Neuron (in vitro differentiated cells): Measurements from ENCODE around the gene ATG10.
A peak's percentile ranks its signal among the peaks of the same experiment; 100 is the strongest.
"Not testable (repeated sequence)": the region's sequence is repeated elsewhere in the genome, so short reads cannot be mapped to it uniquely, and the experiment has no call there.

ENCODE experiments used
- H2AFZ ChIP-seq: one replicate; pipeline ENCODE4 v1.6.1; 2013; ENCODE audit warnings: low read depth, mild to moderate bottlenecking, inconsistent platforms, low read length, moderate library complexity
- H3K27me3 ChIP-seq: one replicate; pipeline ENCODE4 v1.6.1; 2013; ENCODE audit warnings: low read length; ENCODE audit not compliant: insufficient read depth
- H3K36me3 ChIP-seq: one replicate; pipeline ENCODE4 v1.6.1; 2013; ENCODE audit warnings: low read length; ENCODE audit not compliant: insufficient read depth
- H3K4me1 ChIP-seq: one replicate; pipeline ENCODE4 v1.6.1; 2013; ENCODE audit warnings: low read length; ENCODE audit not compliant: insufficient read depth
- H3K4me3 ChIP-seq: 2 replicates; pipeline ENCODE4 v1.5.1; 2013; ENCODE audit warnings: mild to moderate bottlenecking, low read length, moderate library complexity
- H3K9me3 ChIP-seq: one replicate; pipeline ENCODE4 v1.6.1; 2013; ENCODE audit warnings: low read length

The ATG10 gene

GRCh38 chr5:82257729-82258128, 285.9 kb downstream of the ATG10 start:
- Histone ChIP-seq H3K9me3 (peaks cover 1% of the 10 kb centered on the region), H2AFZ (no peak overlapping the region), H3K4me1 (peaks cover 2% of the 10 kb centered on the region), H3K36me3 (no peaks in the 10 kb centered on the region), H3K27me3 (no peaks in the 10 kb centered on the region), H3K4me3 (no peak overlapping the region)

GRCh38 chr5:82259172-82259800, 287.5 kb downstream of the ATG10 start:
- Histone ChIP-seq H3K27me3 (no peaks in the 10 kb centered on the region), H3K36me3 (no peaks in the 10 kb centered on the region), H3K4me1 (peaks cover 2% of the 10 kb centered on the region), H2AFZ (no peak overlapping the region), H3K4me3 (no peak overlapping the region), H3K9me3 (no peaks in the 10 kb centered on the region)

- Histone ChIP-seq H2AFZ (no peak overlapping the region), H3K4me1 (no peaks in the 10 kb centered on the region), H3K27me3 (no peaks in the 10 kb centered on the region), H3K4me3 (no peak overlapping the region), H3K9me3 (no peaks in the 10 kb centered on the region), H3K36me3 (peaks cover 9% of the 10 kb centered on the region)
Measured at GRCh38 chr5:82265047-82265446, 293.2 kb downstream of the ATG10 start.

- H3K9me3 ChIP-seq, H3K27me3 ChIP-seq, H3K36me3 ChIP-seq, H3K4me3 ChIP-seq, H2AFZ ChIP-seq, H3K4me1 ChIP-seq: not testable (repeated sequence)
Measured at GRCh38 chr5:82267297-82267933, 295.6 kb downstream of the ATG10 start.

- H2AFZ ChIP-seq, H3K9me3 ChIP-seq, H3K4me1 ChIP-seq, H3K27me3 ChIP-seq, H3K4me3 ChIP-seq: not testable (repeated sequence)
- H3K36me3 ChIP-seq: peaks cover 19% of the 10 kb centered on the region
Measured at GRCh38 chr5:82269363-82269762, 297.5 kb downstream of the ATG10 start.

- peaks cover 11% of the 10 kb centered on the region for H3K4me1 ChIP-seq
- H3K4me3 ChIP-seq, H3K9me3 ChIP-seq, H3K27me3 ChIP-seq, H2AFZ ChIP-seq: not testable (repeated sequence)
- H3K36me3 ChIP-seq: peaks cover 48% of the 10 kb centered on the region
Measured at GRCh38 chr5:82272571-82273356, 300.9 kb downstream of the ATG10 start.

GRCh38 chr5:82273426-82273825, 301.6 kb downstream of the ATG10 start:
- peaks cover 48% of the 10 kb centered on the region for H3K36me3 ChIP-seq
- H3K4me3 ChIP-seq, H2AFZ ChIP-seq, H3K9me3 ChIP-seq, H3K27me3 ChIP-seq: not testable (repeated sequence)
- peaks cover 11% of the 10 kb centered on the region for H3K4me1 ChIP-seq

- Histone ChIP-seq H3K36me3 (peaks cover 42% of the 10 kb centered on the region), H2AFZ (no peak overlapping the region), H3K4me1 (peaks cover 14% of the 10 kb centered on the region), H3K9me3 (no peaks in the 10 kb centered on the region), H3K4me3 (no peak overlapping the region), H3K27me3 (no peaks in the 10 kb centered on the region)
Measured at GRCh38 chr5:82274343-82275211, 302.8 kb downstream of the ATG10 start.

GRCh38 chr5:82275216-82275664, 303.4 kb downstream of the ATG10 start:
- no peaks in the 10 kb centered on the region for H3K27me3 ChIP-seq
- no peak overlapping the region for H2AFZ ChIP-seq
- peaks cover 39% of the 10 kb centered on the region for H3K36me3 ChIP-seq
- H3K4me3 ChIP-seq: no peak overlapping the region
- no peaks in the 10 kb centered on the region for H3K9me3 ChIP-seq
- H3K4me1 ChIP-seq: peaks cover 14% of the 10 kb centered on the region

GRCh38 chr5:82276800-82277612, 305.2 kb downstream of the ATG10 start:
- no peaks in the 10 kb centered on the region for H3K9me3 ChIP-seq
- H3K4me3 ChIP-seq: peak overlapping the region; percentile 95
- H3K27me3 ChIP-seq: no peaks in the 10 kb centered on the region
- H2AFZ ChIP-seq: no peak overlapping the region
- H3K36me3 ChIP-seq: peaks cover 39% of the 10 kb centered on the region
- H3K4me1 ChIP-seq: peaks cover 18% of the 10 kb centered on the region

GRCh38 chr5:82277613-82277986, 305.8 kb downstream of the ATG10 start:
- Histone ChIP-seq H3K36me3 (peaks cover 39% of the 10 kb centered on the region), H2AFZ (no peak overlapping the region), H3K4me3 (peak overlapping the region; percentile 95), H3K27me3 (no peaks in the 10 kb centered on the region), H3K4me1 (peaks cover 18% of the 10 kb centered on the region), H3K9me3 (no peaks in the 10 kb centered on the region)

GRCh38 chr5:82277987-82278710, 306.3 kb downstream of the ATG10 start, which contains the start of gene RPS23:
TSS of gene RPS23 (minus strand) at chr5:82278354. CDS start at chr5:82278323, 31 bp downstream.
- H2AFZ ChIP-seq: peak within 1 kb of the TSS; percentile 70
- peaks cover 39% of the 10 kb centered on the region for H3K36me3 ChIP-seq
- H3K9me3 ChIP-seq: no peaks in the 10 kb centered on the region
- peak within 1 kb of the TSS; percentile 95 for H3K4me3 ChIP-seq
- H3K27me3 ChIP-seq: no peaks in the 10 kb centered on the region
- peaks cover 18% of the 10 kb centered on the region for H3K4me1 ChIP-seq
